ENCODE results near the gene PDZD2.

DNA sequence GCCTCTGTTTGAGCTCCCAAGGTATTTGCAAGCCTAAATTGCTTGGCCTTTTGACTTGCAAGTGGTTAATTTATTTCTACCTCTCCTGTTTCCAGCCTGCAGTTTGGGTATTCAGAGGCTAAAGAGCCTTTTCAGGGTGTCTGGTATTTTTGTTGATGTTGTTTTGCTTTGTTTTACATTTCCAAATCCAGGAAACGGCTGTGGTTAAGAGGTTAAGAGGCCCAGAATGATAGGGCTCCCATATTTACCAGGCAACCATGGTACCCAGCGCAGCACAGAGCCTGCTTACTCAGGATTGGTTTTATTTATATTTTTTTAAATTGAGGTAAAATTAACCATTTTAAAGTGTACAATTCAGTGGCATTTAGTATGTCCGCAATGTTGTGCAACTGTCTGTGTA is 92.1 kb downstream of the PDZD2 start:
- TF ChIP-seq CTCF (conservative IDR thresholded peaks at IDR 0.05 in 1 of 2, IDR thresholded peaks at IDR 0.05 in 1 of 2; ENCODE audit: extremely low read depth in 1 of 2, insufficient read depth in 1 of 2, low read depth in 1 of 2, low read length in 2 of 2), result no peak
- no peak for TF ChIP-seq EZH2 (IDR thresholded peaks at IDR 0.05; ENCODE audit: borderline replicate concordance, low read length)

Data from mammary epithelial cell (primary cell).